GM19467 (cell line): Measurements from ENCODE around the gene LONRF2.
"Not testable (repeated sequence)": the region's sequence is repeated elsewhere in the genome, so short reads cannot be mapped to it uniquely, and the experiment has no call there.

Experiments used
- ATAC-seq: cut with Tn5 transposase; IDR thresholded peaks from one replicate; pipeline ENCODE4 v1.9.1; 2021; ENCODE audit warnings: mild to moderate bottlenecking, moderate library complexity; ENCODE audit not compliant: unreplicated experiment

LONRF2 gene

GRCh38 chr2:100256416-100256815, 65.9 kb downstream of the LONRF2 start:
- ATAC-seq = no peak

- ATAC-seq = no peak
Measured at GRCh38 chr2:100254646-100255210, 67.6 kb downstream of the LONRF2 start.

GRCh38 chr2:100253786-100254185, 68.5 kb downstream of the LONRF2 start:
- ATAC-seq = no peak

GRCh38 chr2:100252811-100253698, 69.2 kb downstream of the LONRF2 start:
- ATAC-seq = no peak

GRCh38 chr2:100250645-100251044, 71.7 kb downstream of the LONRF2 start:
- ATAC-seq = no peak

- ATAC-seq = no peak
Measured at GRCh38 chr2:100248971-100249370, 73.3 kb downstream of the LONRF2 start.

- ATAC-seq = not testable (repeated sequence)
Measured at GRCh38 chr2:100248556-100248955, 73.7 kb downstream of the LONRF2 start.

GRCh38 chr2:100248044-100248330, 74.3 kb downstream of the LONRF2 start:
- no peak for ATAC-seq

GRCh38 chr2:100247256-100248043, 74.9 kb downstream of the LONRF2 start:
- ATAC-seq = peak; percentile 73

GRCh38 chr2:100246163-100247145, 75.8 kb downstream of the LONRF2 start:
- ATAC-seq = no peak

- no peak for ATAC-seq
Measured at GRCh38 chr2:100245681-100246080, 76.6 kb downstream of the LONRF2 start.

- ATAC-seq = no peak
Measured at GRCh38 chr2:100244881-100245605, 77.3 kb downstream of the LONRF2 start.

GRCh38 chr2:100243631-100244030, 78.7 kb downstream of the LONRF2 start:
- ATAC-seq = no peak

GRCh38 chr2:100242891-100243619, 79.2 kb downstream of the LONRF2 start:
- ATAC-seq = no peak

GRCh38 chr2:100242476-100242875, 79.8 kb downstream of the LONRF2 start:
- ATAC-seq = no peak

- no peak for ATAC-seq
Measured at GRCh38 chr2:100241236-100241635, 81.1 kb downstream of the LONRF2 start.

- ATAC-seq = no peak
Measured at GRCh38 chr2:100240386-100240785, 81.9 kb downstream of the LONRF2 start.

- ATAC-seq = no peak
Measured at GRCh38 chr2:100239486-100240210, 82.7 kb downstream of the LONRF2 start.

- ATAC-seq = no peak
Measured at GRCh38 chr2:100238471-100238870, 83.8 kb downstream of the LONRF2 start.
